Inflammatory macrophage treated with lipopolysaccharide for 4 hours (primary cell): ENCODE results near the gene CRAMP1.

Experiments used
- DNase-seq: peaks from one replicate; pipeline ENCODE4 v3.0.0-alpha.2; 2020

CRAMP1 gene

GRCh38 chr16:1638757-1639156 is 26.6 kb downstream of the CRAMP1 start:
- DNase-seq = no peak

- DNase-seq = no peak
These were observed 27.1 kb downstream of the CRAMP1 start for GRCh38 chr16:1639282-1639681.

GRCh38 chr16:1639860-1640259 is 27.7 kb downstream of the CRAMP1 start:
- no peak for DNase-seq

GRCh38 chr16:1640261-1640941 is 28.2 kb downstream of the CRAMP1 start:
- DNase-seq = no peak

- DNase-seq = no peak
These were observed 29.1 kb downstream of the CRAMP1 start for GRCh38 chr16:1641261-1641660.

GRCh38 chr16:1642148-1642547 is 30.0 kb downstream of the CRAMP1 start:
- no peak for DNase-seq

GRCh38 chr16:1642753-1643152 is 30.6 kb downstream of the CRAMP1 start:
- no peak for DNase-seq

- DNase-seq = no peak
These were observed 31.4 kb downstream of the CRAMP1 start for GRCh38 chr16:1643521-1643920.

DNA sequence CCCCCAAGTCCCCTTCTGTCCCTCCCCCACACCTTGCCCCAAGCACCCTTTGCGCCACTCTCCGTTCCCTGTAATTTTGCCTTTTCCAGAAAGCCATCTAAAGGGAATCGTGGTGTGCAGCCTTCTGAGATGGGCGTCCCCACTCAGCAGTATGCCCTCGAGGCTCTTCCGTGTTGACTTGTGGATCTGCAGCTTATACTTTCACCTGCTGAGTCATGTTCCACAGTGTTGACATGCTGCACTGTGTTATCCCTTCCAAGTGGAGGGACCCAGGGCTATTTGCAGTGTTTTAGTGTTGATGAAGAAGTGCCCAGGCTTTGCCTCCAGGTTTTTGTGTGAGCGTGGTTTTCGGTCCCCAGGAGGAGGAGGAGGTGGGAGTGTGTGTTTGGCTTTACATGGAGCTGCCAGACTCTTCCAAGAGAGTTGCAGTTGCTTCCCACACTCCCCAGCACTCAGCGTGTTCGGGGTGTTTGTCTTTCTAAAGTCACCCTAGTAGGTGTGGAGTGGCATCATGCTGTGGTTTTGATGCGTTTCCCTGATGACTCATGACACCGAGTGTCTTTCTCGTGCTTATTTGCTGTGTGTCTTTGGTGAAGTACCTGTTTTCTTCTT is 33.9 kb downstream of the CRAMP1 start:
- peak; percentile 65 for DNase-seq

- DNase-seq = no peak
These were observed 35.7 kb downstream of the CRAMP1 start for GRCh38 chr16:1647856-1648255.

DNA sequence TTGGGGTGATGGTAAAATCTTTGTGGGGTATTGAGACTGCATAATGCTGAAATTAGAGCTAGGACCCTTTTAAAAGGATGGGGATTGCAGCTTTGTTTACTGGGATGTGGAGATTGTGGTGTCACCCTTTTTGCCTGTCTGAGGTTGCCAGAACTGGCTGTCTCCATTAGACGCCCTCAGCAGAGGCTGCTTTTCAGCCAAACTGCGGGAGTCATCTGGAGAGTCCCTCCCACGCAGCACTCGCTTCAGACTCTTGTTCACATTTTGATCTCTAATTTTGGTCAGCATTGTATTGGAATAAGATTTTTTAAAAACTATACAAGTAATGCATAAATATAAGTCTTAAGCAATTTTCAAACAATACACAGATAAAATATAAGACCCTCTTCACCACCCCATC is 38.0 kb downstream of the CRAMP1 start:
- no peak for DNase-seq

DNA sequence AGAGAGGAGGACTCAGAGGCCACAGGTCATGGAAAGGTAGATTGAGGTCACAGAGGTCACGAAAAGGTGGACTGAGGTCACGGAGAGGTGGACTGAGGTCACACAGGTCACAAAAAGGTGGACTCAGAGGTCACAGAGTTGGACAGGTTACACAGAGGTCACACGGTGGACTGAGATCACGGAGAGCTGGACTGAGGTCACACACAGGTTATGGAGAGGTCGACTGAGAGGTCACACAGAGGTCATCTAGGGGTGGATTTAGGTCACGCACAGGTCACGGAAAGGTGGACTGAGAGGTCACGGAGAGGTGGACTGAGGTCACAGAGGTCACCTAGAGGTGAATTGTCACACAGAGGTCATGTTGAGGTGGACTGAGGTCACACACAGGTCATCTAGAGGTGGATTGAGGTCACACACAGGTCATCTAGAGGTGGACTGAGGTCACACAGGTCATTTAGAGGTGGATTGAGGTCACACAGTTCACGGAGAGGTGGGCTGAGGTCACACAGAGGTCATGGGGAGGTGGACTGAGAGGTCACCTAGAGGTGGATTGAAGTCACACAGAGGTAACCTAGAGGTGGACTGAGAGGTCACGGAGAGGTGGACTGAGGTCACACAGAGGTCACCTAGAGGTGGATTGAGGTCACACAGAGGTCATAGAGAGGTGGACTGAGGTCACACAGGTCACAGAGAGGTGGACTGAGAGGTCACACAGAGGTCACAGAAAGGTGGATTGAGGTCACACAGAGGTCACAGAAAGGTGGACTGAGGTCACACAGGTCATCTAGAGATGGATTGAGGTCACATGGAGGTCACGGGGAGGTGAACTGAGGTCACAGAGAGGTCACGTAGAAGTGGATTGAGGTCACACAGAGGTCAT is 39.2 kb downstream of the CRAMP1 start:
- DNase-seq = no peak

DNA sequence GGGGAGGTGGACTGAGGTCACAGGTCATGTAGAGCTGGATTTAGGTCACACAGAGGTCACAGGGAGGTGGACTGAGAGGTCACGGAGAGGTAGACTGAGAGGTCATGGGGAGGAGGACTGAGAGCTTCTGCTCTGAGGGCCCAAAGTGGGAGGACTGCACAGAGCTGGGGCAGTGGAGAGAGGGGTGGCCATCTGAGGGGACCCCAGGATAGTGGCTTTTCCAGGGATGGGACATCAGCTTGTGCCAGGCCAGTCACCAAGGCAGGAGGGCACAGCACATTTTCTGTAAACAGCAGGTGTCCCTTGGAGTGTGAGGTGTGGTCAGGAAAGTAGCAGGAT is 39.8 kb downstream of the CRAMP1 start:
- no peak for DNase-seq

DNA sequence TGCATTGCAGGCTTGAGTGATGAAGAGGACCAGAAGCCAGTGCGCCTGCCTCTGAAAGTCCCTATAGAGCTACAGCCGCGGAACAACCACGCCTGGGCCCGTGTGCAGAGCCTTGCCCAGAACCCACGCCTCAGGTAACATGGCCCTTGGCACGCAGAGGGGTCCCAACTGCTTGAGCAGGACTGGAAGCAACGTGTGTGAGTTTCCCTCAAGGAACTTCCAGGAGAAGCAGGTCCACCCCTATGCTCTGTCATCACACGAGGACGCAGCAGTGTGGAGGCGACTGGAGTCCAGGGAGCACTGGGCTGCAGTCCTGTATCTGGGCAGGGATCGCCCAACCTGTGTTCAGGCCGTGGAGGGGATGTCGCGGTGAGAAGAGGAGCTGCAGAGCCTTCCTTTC is 40.9 kb downstream of the CRAMP1 start:
- no peak for DNase-seq

- DNase-seq = peak; percentile 30
These were observed 42.5 kb downstream of the CRAMP1 start for GRCh38 chr16:1654505-1655268.

GRCh38 chr16:1655269-1655807 is 43.2 kb downstream of the CRAMP1 start:
- no peak for DNase-seq

GRCh38 chr16:1655909-1656807 is 44.0 kb downstream of the CRAMP1 start:
- no peak for DNase-seq

GRCh38 chr16:1656808-1657617 is 44.9 kb downstream of the CRAMP1 start:
- DNase-seq = no peak

DNA sequence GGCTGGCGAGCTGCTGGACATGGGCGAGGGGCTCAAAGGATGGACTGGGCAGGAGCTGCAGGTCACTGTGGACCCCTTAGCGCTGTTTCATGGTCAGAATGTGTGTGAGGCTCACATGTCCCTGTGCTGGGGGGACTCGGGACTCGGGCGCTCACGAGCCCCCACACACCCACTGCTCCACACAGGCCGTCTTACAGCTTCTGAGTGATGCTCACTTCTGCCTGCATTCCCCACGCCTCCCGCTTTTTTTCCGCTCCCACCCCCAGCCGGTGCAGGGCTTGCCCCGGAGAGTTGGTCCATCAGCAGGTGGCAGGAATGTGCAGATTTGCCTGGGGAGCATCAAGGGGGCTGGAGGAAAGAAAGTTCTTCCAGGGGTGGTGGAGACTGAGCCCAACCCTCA is 45.7 kb downstream of the CRAMP1 start:
- DNase-seq = no peak

DNA sequence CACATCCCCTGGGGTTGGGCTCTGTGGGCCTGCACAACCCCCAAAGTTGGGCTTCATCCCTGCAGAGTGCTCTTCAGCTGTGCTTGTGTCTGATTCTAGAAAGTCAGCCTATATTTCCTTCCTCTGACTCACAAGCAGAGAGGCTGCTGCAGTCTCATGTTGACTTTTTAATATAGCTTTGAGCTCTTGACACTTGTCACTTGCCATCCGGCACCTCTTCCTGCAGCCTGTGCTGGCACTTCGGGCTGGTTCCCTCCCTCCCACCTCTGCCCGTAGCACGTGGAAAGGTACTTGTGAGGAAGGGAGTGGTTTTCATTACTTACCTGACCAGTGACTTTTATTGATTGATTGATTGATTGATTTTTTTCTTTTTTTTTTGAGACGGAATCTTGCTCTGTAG is 46.9 kb downstream of the CRAMP1 start:
- no peak for DNase-seq

DNA sequence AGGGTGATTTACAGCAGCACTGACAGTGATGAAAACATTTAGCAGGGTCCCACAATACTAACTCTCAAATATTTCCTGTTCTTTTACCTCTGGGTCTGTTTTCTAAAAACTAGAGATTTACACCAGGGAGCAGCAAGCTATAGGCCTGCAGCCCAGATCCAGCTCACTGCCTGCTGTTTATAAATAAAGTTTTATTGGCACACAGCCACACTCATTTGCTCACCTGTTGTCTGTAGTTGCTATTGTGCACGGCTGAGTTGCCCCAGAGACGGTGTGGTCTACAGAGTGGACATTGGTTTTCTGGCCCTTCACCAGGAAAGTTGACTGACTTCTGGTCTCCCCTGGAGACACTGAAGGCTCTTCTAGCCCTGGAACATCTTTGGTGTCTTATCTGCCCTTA is 49.7 kb downstream of the CRAMP1 start:
- no peak for DNase-seq
